H9 (cell line): ENCODE data around the gene CCDC7. TPM values are rescaled to one million over a fixed set of nuclear protein-coding genes. Genes with fewer than 3 reads are reported as not detected.
"Not testable (repeated sequence)": the region's sequence is repeated elsewhere in the genome, so short reads cannot be mapped to it uniquely, and the experiment has no call there.

ENCODE experiments used
- DNase-seq: peaks from one replicate; pipeline ENCODE4 v3.0.0-alpha.2; 2017
- H2AFZ ChIP-seq: one replicate; pipeline ENCODE4 v1.6.1; 2013; ENCODE audit warnings: mild to moderate bottlenecking, low read length, control low read depth, moderate library complexity
- H2AK5ac ChIP-seq: 2 replicates; pipeline ENCODE4 v1.6.1; 2013; ENCODE audit warnings: low read length, control low read depth, mixed read lengths; ENCODE audit not compliant: insufficient read length
- H2BK120ac ChIP-seq: one replicate; pipeline ENCODE4 v1.6.1; 2013; ENCODE audit warnings: low read depth, mild to moderate bottlenecking, low read length, control low read depth, inconsistent platforms; ENCODE audit not compliant: poor library complexity, severe bottlenecking
- H2BK12ac ChIP-seq: 2 replicates; pipeline ENCODE4 v1.6.1; 2013; ENCODE audit warnings: low read length, control low read depth, mixed read lengths, low read depth; ENCODE audit not compliant: insufficient read length
- H2BK15ac ChIP-seq: 2 replicates; pipeline ENCODE4 v1.6.1; 2013; ENCODE audit warnings: low read depth, low read length, control low read depth
- H2BK20ac ChIP-seq: one replicate; pipeline ENCODE4 v1.6.1; 2013; ENCODE audit warnings: low read depth, mild to moderate bottlenecking, low read length, control low read depth, inconsistent platforms; ENCODE audit not compliant: poor library complexity, severe bottlenecking
- H2BK5ac ChIP-seq: 2 replicates; pipeline ENCODE4 v1.6.1; 2013; ENCODE audit warnings: low read length, control low read depth, mixed read lengths; ENCODE audit not compliant: insufficient read length
- H3K14ac ChIP-seq: 2 replicates; pipeline ENCODE4 v1.6.1; 2013; ENCODE audit warnings: low read length, control low read depth; ENCODE audit not compliant: insufficient read depth
- H3K18ac ChIP-seq: 2 replicates; pipeline ENCODE4 v1.6.1; 2013; ENCODE audit warnings: low read depth, mild to moderate bottlenecking, mixed read lengths, low read length, control low read depth; ENCODE audit not compliant: insufficient read length
- H3K23ac ChIP-seq: 2 replicates; pipeline ENCODE4 v1.6.1; 2013; ENCODE audit warnings: low read length, control low read depth, mixed read lengths, low read depth; ENCODE audit not compliant: insufficient read length
- H3K23me2 ChIP-seq: 2 replicates; pipeline ENCODE4 v1.6.1; 2013; ENCODE audit warnings: low read depth, mild to moderate bottlenecking, mixed read lengths, low read length, control low read depth; ENCODE audit not compliant: insufficient read length, poor library complexity, severe bottlenecking
- H3K27ac ChIP-seq: 2 replicates; pipeline ENCODE4 v1.5.1; 2013; ENCODE audit warnings: low read length, control low read depth, mixed read lengths, low read depth; ENCODE audit not compliant: insufficient read length
- H3K27me3 ChIP-seq: 2 replicates; pipeline ENCODE4 v1.6.1; 2013; ENCODE audit warnings: low read length, control low read depth, inconsistent platforms; ENCODE audit not compliant: insufficient read depth
- H3K4ac ChIP-seq: 2 replicates; pipeline ENCODE4 v1.6.1; 2013; ENCODE audit warnings: low read depth, mild to moderate bottlenecking, control low read depth, inconsistent platforms, low read length, moderate library complexity
- H3K4me1 ChIP-seq: 2 replicates; pipeline ENCODE4 v1.6.1; 2013; ENCODE audit warnings: low read length, control low read depth, inconsistent platforms; ENCODE audit not compliant: insufficient read depth
- H3K4me2 ChIP-seq: 2 replicates; pipeline ENCODE4 v1.6.1; 2013; ENCODE audit warnings: low read length, control low read depth, mixed read lengths; ENCODE audit not compliant: insufficient read length, insufficient read depth
- H3K56ac ChIP-seq: 2 replicates; pipeline ENCODE4 v1.6.1; 2013; ENCODE audit warnings: low read depth, mild to moderate bottlenecking, mixed read lengths, low read length, control low read depth; ENCODE audit not compliant: insufficient read length
- H3K79me1 ChIP-seq: 2 replicates; pipeline ENCODE4 v1.6.1; 2013; ENCODE audit warnings: low read depth, mild to moderate bottlenecking, moderate library complexity, low read length, control low read depth, inconsistent platforms; ENCODE audit not compliant: insufficient read depth, poor library complexity, severe bottlenecking
- H3K79me2 ChIP-seq: 2 replicates; pipeline ENCODE4 v1.6.1; 2013; ENCODE audit warnings: low read length, control low read depth, inconsistent platforms; ENCODE audit not compliant: insufficient read depth
- H3K9ac ChIP-seq: 2 replicates; pipeline ENCODE4 v1.6.1; 2013; ENCODE audit warnings: low read length, control low read depth, mixed read lengths; ENCODE audit not compliant: insufficient read length; ENCODE audit errors: extremely low read depth
- H3K9me3 ChIP-seq: one replicate; pipeline ENCODE4 v1.6.1; 2013; ENCODE audit warnings: low read depth, low read length, inconsistent platforms; ENCODE audit not compliant: control insufficient read depth
- H3T11ph ChIP-seq: one replicate; pipeline ENCODE4 v1.6.1; 2013; ENCODE audit warnings: mild to moderate bottlenecking, low read length, control low read depth, inconsistent platforms
- H4K20me1 ChIP-seq: one replicate; pipeline ENCODE4 v1.6.1; 2013; ENCODE audit not compliant: control insufficient read depth, insufficient read length, insufficient read depth
- H4K5ac ChIP-seq: 2 replicates; pipeline ENCODE4 v1.6.1; 2013; ENCODE audit warnings: low read depth, mild to moderate bottlenecking, mixed read lengths, low read length, control low read depth; ENCODE audit not compliant: insufficient read length
- H4K8ac ChIP-seq: replicated peaks from 2 replicates; pipeline ENCODE4 v1.6.1; 2013; ENCODE audit warnings: low read length, control low read depth, mixed read lengths, low read depth; ENCODE audit not compliant: insufficient read length
- H4K91ac ChIP-seq: 2 replicates; pipeline ENCODE4 v1.6.1; 2013; ENCODE audit warnings: low read depth, mild to moderate bottlenecking, moderate library complexity, mixed read lengths, low read length, control low read depth; ENCODE audit not compliant: insufficient read length
- H3K27ac Mint-ChIP-seq, 3 experiments: 2 replicates in 2 of 3; 3 replicates in 1 of 3; pipeline ENCODE4 v1.8.0; 2020 to 2021; ENCODE audit warnings: mixed read lengths in 3 of 3, mild to moderate bottlenecking in 1 of 3, moderate library complexity in 1 of 3
- H3K27me3 Mint-ChIP-seq: 2 replicates; pipeline ENCODE4 v1.8.0; 2021; ENCODE audit warnings: low read depth, mild to moderate bottlenecking, moderate library complexity, mixed read lengths
- H3K36me3 Mint-ChIP-seq, 3 experiments: 2 replicates in 2 of 3; 3 replicates in 1 of 3; pipeline ENCODE4 v1.8.0; 2020 to 2021; ENCODE audit warnings: low read depth in 3 of 3, mixed read lengths in 3 of 3; ENCODE audit not compliant: insufficient read depth in 1 of 3
- H3K4me1 Mint-ChIP-seq, 2 experiments: 2 replicates each; pipeline ENCODE4 v1.8.0; 2020; ENCODE audit warnings: mixed read lengths in 2 of 2
- H3K4me3 Mint-ChIP-seq, 2 experiments: 2 replicates in 1 of 2; 3 replicates in 1 of 2; pipeline ENCODE4 v1.8.0; 2020 to 2021; ENCODE audit warnings: mild to moderate bottlenecking in 2 of 2, mixed read lengths in 2 of 2, moderate library complexity in 1 of 2
- H3K9me3 Mint-ChIP-seq, 2 experiments: 2 replicates in 1 of 2; 3 replicates in 1 of 2; pipeline ENCODE4 v1.8.0; 2020; ENCODE audit warnings: mild to moderate bottlenecking in 2 of 2, mixed read lengths in 2 of 2, moderate library complexity in 1 of 2
- CTCF ChIP-seq: fragments of 200-600 bp; sonication (generic); conservative IDR thresholded peaks from 3 replicates; pipeline ENCODE4 v1.8.0; 2021; ENCODE audit warnings: antibody characterized with exemption, mild to moderate bottlenecking
- WGBS: extraction: QIAGEN DNeasy Blood & Tissue Kit; methylation state at CpG from one replicate; pipeline ENCODE4 v1.1.7; 2013; ENCODE audit warnings: missing lambda C conversion rate, low lambda C conversion rate, mixed read lengths; ENCODE audit not compliant: insufficient read length; ENCODE audit errors: extremely low coverage; 5-methylcytosine and 5-hydroxymethylcytosine counted together
- total RNA-seq: library from RNA; stranded (reverse); gene quantifications from 2 replicates; pipeline ENCODE4 v1.2.1, GENCODE V29; 2021

The CCDC7 gene
- total RNA-seq, 1 experiment from 2014 or later, result 1.6 TPM

DNA sequence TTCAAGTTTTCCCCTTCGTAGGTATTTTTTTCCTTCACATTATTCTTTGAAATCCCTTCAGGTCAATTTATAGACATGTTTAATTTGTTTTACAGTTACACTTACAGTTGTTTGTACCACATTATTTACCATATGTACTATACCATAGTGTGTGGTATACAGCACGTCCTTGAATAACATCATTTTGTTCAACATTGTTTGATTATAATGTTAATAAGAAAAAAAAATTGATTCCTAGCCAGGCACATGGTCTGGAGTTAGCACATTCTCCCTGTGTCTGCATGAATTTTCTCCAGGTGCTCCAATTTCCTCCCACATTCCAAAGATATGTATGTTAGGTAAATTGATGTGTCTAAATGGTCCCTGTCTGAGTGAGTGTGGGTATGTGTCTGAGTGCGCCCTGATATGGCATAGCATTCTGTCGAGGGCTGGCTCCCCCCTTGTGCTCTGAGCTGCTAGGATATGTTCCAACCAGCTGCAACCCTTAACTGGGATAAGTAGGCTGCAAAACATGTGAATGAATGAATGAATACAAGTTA lies 247.6 kb downstream of the CCDC7 start:
- Histone ChIP-seq H2BK120ac (no peak overlapping the region), H3K23ac (no peak overlapping the region), H3T11ph (no peak overlapping the region), H3K4ac (no peak overlapping the region), H3K23me2 (no peaks in the 10 kb centered on the region), H3K9ac (no peak overlapping the region), H3K9me3 (peaks cover 7% of the 10 kb centered on the region), H4K5ac (no peak overlapping the region), H2AFZ (no peak overlapping the region), H2BK15ac (no peak overlapping the region), H3K18ac (no peak overlapping the region), H3K4me1 (no peaks in the 10 kb centered on the region), H4K91ac (no peak overlapping the region), H4K20me1 (no peaks in the 10 kb centered on the region), H3K27ac (no peak overlapping the region), H3K79me1 (no peaks in the 10 kb centered on the region), H2BK12ac (no peak overlapping the region), H2AK5ac (no peak overlapping the region), H3K4me2 (no peak overlapping the region), H3K27me3 (no peaks in the 10 kb centered on the region), H3K56ac (no peak overlapping the region), H4K8ac (no peak overlapping the region), H2BK5ac (no peak overlapping the region), H2BK20ac (no peak overlapping the region), H3K14ac (no peak overlapping the region), H3K79me2 (no peaks in the 10 kb centered on the region)
- Mint-ChIP-seq H3K27ac (no peak overlapping the region), H3K4me1 (no peaks in the 10 kb centered on the region), H3K9me3 (peaks cover 29% of the 10 kb centered on the region in 2 experiments), H3K27me3 (no peaks in the 10 kb centered on the region), H3K36me3 (peaks cover 2 to 19% (median 16%) of the 10 kb centered on the region in 3 experiments; a peak in 6 of 7 replicates), H3K4me3 (no peak overlapping the region)
- WGBS, result no CpG with 5 or more reads among the region's 4 CpGs
- DNase-seq, result no peak
- TF ChIP-seq CTCF, result no peak

GRCh38 chr10:32699683-32700082 lies 253.7 kb downstream of the CCDC7 start:
- Mint-ChIP-seq H3K9me3 (peaks cover 44 to 55% of the 10 kb centered on the region in 2 experiments), H3K36me3 (peaks cover 2 to 22% (median 19%) of the 10 kb centered on the region in 3 experiments; a peak in 6 of 7 replicates)
- H2AFZ ChIP-seq, H3K9me3 ChIP-seq, DNase-seq, H3K18ac ChIP-seq, H3T11ph ChIP-seq, H3K79me1 ChIP-seq, H4K20me1 ChIP-seq, H3K4me1 Mint-ChIP-seq, H4K8ac ChIP-seq, H3K56ac ChIP-seq, H4K91ac ChIP-seq, H3K23me2 ChIP-seq, H3K27me3 ChIP-seq, H4K5ac ChIP-seq, H3K27ac Mint-ChIP-seq, H3K27me3 Mint-ChIP-seq, H2BK5ac ChIP-seq, H3K27ac ChIP-seq, H2AK5ac ChIP-seq, H2BK15ac ChIP-seq, H3K23ac ChIP-seq, H3K4me3 Mint-ChIP-seq, H3K4me2 ChIP-seq, H2BK20ac ChIP-seq, H3K4ac ChIP-seq, H3K9ac ChIP-seq, H2BK12ac ChIP-seq, H3K14ac ChIP-seq, H3K4me1 ChIP-seq, H2BK120ac ChIP-seq, H3K79me2 ChIP-seq: not testable (repeated sequence)
- no CpG with 5 or more reads among the region's 2 CpGs for WGBS
